Testis (tissue), 3 donors: ENCODE results near the gene LBP. TPM values are rescaled to one million over a fixed set of nuclear protein-coding genes. Genes with fewer than 3 reads are reported as not detected.

Experiments used
- DNase-seq: peaks from one replicate; pipeline ENCODE4 v3.0.0-alpha.2; 2019
- H3K27ac ChIP-seq, 2 donors: fragments of 200-600 bp; sonication (generic); one replicate each; pipeline ENCODE4 v1.5.1; 2019
- H3K27me3 ChIP-seq: fragments of 200-600 bp; sonication (generic); one replicate; pipeline ENCODE4 v1.5.1; 2019
- H3K36me3 ChIP-seq: fragments of 200-600 bp; sonication (generic); one replicate; pipeline ENCODE4 v1.5.1; 2017; ENCODE audit warnings: low read depth; ENCODE audit errors: missing control alignments
- H3K4me1 ChIP-seq: fragments of 200-600 bp; sonication (generic); one replicate; pipeline ENCODE4 v1.5.1; 2019
- H3K4me3 ChIP-seq, 2 donors: fragments of 200-600 bp; sonication (generic); one replicate each; pipeline ENCODE4 v1.5.1; 2017 to 2019
- H3K9me3 ChIP-seq: fragments of 200-600 bp; sonication (generic); one replicate; pipeline ENCODE4 v1.5.1; 2017
- CTCF ChIP-seq, 3 experiments: fragments of 450-650 bp in 2 of 3; fragments of 200-600 bp in 1 of 3; sonication (generic) in 1 of 3; IDR thresholded peaks; one replicate each; pipeline ENCODE4 v1.5.1; 2016 to 2019; ENCODE audit warnings: antibody characterized with exemption in 3 of 3, mild to moderate bottlenecking in 2 of 3, moderate library complexity in 1 of 3
- POLR2A ChIP-seq: fragments of 450-650 bp; IDR thresholded peaks from one replicate; pipeline ENCODE4 v1.6.1; 2017; ENCODE audit warnings: antibody characterized with exemption, mild to moderate bottlenecking, moderate library complexity
- WGBS, 2 donors: methylation state at CpG; one replicate each; pipeline ENCODE4 v1.1.5; 2018; 5-methylcytosine and 5-hydroxymethylcytosine counted together
- intact Hi-C: fragments of 100-400 bp; cut with DNase I; formaldehyde crosslinking; loops from one replicate; pipeline ENCODE4 v1.15.1; 2023; ENCODE audit warnings: low total_unique reads
- polyA plus RNA-seq: library from polyadenylated mRNA; stranded (reverse); fragments of 350-450 nt; fragmentation: Illumina TruSeq; extraction: RNeasy Lipid Tissue Mini Kit (QIAGEN cat#74804); gene quantifications from one replicate; pipeline ENCODE4 v1.2.3, GENCODE V29; 2014; ENCODE audit warnings: low read depth, low replicate concordance; ENCODE audit not compliant: insufficient read depth
- total RNA-seq, 2 donors: library from RNA; depleted of rRNA; stranded (reverse); fragments of >200 nt; gene quantifications; one replicate each; pipeline ENCODE4 v1.2.3, GENCODE V29; 2016

The LBP gene
- total and polyA plus RNA-seq, 3 donors from 2014 or later, result 0.87 to 1.3 (median 1.2) TPM

DNA sequence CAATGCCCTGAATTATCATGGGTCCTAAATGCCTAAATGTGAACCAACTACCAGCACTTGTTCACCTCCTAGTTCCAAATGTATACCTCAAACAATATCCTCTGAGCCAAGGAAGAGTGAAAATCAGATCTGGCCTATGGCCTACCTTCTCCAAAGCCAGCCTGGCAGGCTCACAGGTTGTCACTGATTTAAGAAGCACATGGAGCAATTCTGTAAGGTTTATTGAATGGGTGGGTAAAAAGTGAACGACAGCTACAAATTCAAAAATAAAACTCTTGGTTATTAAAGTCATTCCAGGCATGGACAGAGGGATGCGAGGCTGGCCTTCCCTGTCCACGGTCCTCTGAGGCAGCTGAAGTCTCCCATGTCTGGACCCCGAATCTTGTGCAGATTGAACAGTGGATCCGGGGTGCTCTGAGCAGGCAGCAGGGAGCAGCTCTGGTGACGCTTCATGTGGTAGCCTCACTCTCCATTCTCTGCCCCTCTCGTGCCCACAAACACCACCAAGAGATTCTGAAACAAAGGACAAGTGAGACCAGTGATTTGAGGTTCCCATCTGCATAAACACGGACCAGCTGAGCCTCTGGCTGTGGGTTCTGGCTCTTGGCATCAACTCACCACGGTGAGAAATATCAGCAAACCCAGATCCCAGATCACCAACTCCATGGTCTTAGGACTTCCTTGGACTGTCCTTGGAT, 74.3 kb downstream of the LBP start:
- Histone ChIP-seq H3K9me3 (no peaks in the 10 kb centered on the region), H3K27ac (no peak overlapping the region), H3K4me3 (no peak overlapping the region), H3K36me3 (no peaks in the 10 kb centered on the region), H3K27me3 (no peaks in the 10 kb centered on the region), H3K4me1 (no peaks in the 10 kb centered on the region)
- no peak for DNase-seq
- WGBS, 2 donors, result 84 to 85% methylated on average over 8 to 9 of the region's 9 CpGs
- intact Hi-C loops, result no loop called here
- TF ChIP-seq CTCF (IDR thresholded peaks at IDR 0.05) (no peak), POLR2A (no peak)

DNA sequence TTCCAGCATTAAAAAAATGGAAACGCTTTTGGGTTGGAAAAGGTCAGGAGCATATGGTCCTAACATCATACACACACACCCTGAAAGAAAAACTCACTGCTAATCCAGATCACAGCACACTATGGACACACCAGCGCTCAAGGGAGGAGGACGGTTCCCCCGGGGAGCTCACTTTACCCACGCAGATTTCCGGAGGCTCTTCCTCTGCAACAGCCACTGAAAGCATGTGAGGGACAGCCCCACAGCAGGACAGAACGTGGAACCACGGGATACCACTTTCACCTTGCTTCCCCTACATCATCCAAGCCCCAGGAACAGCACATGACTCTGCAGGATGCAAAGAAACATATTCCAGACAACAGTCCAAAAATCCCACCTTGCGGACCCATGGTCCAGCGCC, 75.6 kb downstream of the LBP start:
- Histone ChIP-seq H3K4me1 (no peaks in the 10 kb centered on the region), H3K27me3 (no peaks in the 10 kb centered on the region), H3K36me3 (no peaks in the 10 kb centered on the region), H3K4me3 (no peak overlapping the region), H3K27ac (no peak overlapping the region), H3K9me3 (no peaks in the 10 kb centered on the region)
- 84 to 93% methylated on average over 5 to 10 of the region's 10 CpGs for WGBS, 2 donors
- no peak for TF ChIP-seq POLR2A
- no peak for TF ChIP-seq CTCF (IDR thresholded peaks at IDR 0.05)
- intact Hi-C loops, result no loop called here
- DNase-seq, result no peak

DNA sequence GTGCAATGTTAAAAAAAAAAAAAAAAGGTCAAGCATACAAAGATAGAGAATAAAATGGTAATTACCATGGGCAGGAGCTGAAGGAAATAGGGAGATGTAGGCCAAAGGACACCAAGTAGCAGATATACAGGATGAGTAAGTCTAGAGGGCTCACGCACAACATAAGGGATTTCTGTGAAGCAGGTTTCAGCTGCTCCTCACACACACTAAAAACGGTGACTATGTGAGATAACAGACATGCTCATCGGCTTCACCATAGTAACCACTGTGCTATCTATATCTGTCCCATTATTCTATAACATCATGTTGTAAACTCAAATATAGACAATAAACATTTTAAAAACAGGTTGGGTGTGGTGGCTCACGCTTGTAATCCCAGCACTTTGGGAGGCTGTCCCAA, 77.3 kb downstream of the LBP start:
- intact Hi-C loops, result no loop called here
- DNase-seq, result no peak
- no peaks in the 10 kb centered on the region for H3K9me3 ChIP-seq
- no peaks in the 10 kb centered on the region for H3K36me3 ChIP-seq
- TF ChIP-seq CTCF (IDR thresholded peaks at IDR 0.05) (no peak), POLR2A (no peak)
- no peak overlapping the region for H3K27ac ChIP-seq
- H3K4me3 ChIP-seq, result no peak overlapping the region
- H3K4me1 ChIP-seq, result no peaks in the 10 kb centered on the region
- no peaks in the 10 kb centered on the region for H3K27me3 ChIP-seq
- WGBS, 2 donors, result 84% methylated on average over 4 of the region's 4 CpGs

DNA sequence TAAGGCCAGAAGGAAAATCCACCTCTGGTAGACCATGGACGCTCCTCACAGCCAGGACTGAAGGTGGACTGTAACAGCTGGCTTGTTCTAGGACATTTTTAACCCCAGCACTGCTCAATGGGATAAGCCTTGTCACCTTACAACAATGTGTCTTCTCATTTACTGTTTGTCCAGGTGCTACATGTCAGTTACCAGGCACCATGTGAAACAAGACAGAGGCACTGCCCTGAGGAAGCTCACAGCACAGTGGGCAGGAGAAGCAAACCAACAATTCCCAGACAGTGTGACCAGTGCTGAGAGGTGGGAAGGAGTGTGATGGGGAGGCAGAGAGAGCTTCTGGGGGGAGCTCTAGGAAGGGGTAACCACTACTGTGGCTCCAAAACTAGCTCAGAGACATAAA, 78.1 kb downstream of the LBP start:
- no peak overlapping the region for H3K4me3 ChIP-seq
- DNase-seq, result no peak
- no peak overlapping the region for H3K27ac ChIP-seq
- H3K36me3 ChIP-seq, result no peaks in the 10 kb centered on the region
- 100% methylated on average over 1 of the region's 1 CpG for WGBS, 2 donors
- H3K9me3 ChIP-seq, result no peaks in the 10 kb centered on the region
- intact Hi-C loops, result no loop called here
- no peaks in the 10 kb centered on the region for H3K4me1 ChIP-seq
- no peaks in the 10 kb centered on the region for H3K27me3 ChIP-seq
- TF ChIP-seq POLR2A (no peak), CTCF (IDR thresholded peaks at IDR 0.05) (no peak)
